ENCODE measurements around the gene NFIC.

NFIC gene

GRCh38 chr19:3406571-3407111 lies 40.3 kb downstream of the NFIC start:
- Histone ChIP-seq H3K18ac (ENCODE audit: low read depth in 1 of 2, low read length in 2 of 2) (peak overlapping the region in 1 of 2 experiments; percentile 42), H2AFZ (ENCODE audit: low read depth, low read length) (no peak overlapping the region), H3K9ac (ENCODE audit: low read length) (no peak overlapping the region), H3K4me2 (ENCODE audit: low read length, poor library complexity, severe bottlenecking) (no peak overlapping the region), H3K27ac (ENCODE audit: low read length, poor library complexity, severe bottlenecking) (no peak overlapping the region), H2BK15ac (ENCODE audit: low read depth, poor library complexity, severe bottlenecking) (no peak overlapping the region), H2BK5ac (ENCODE audit: low read depth, low read length, poor library complexity, severe bottlenecking) (no peak overlapping the region), H3K23ac (ENCODE audit: low read length in 2 of 2) (no peak overlapping the region), H3K4me1 (ENCODE audit: control insufficient read depth, insufficient read depth, low read depth, low read length) (peaks cover 26% of the 10 kb centered on the region), H3K4me3 (ENCODE audit: insufficient read depth in 1 of 2, low read depth in 1 of 2, low read length in 2 of 2) (no peak overlapping the region), H4K8ac (ENCODE audit: low read length) (no peak overlapping the region), H3K9me3 (ENCODE audit: control insufficient read depth, low read length) (no peaks in the 10 kb centered on the region), H4K91ac (ENCODE audit: low read length) (no peak overlapping the region), H3K36me3 (ENCODE audit: control insufficient read depth in 1 of 2, insufficient read depth in 2 of 2, low read depth in 1 of 2, low read length in 2 of 2) (peaks cover 28 to 37% of the 10 kb centered on the region in 2 experiments), H3K14ac (ENCODE audit: low read length in 2 of 2) (no peak overlapping the region), H3K27me3 (ENCODE audit: control insufficient read depth in 1 of 2, insufficient read depth in 1 of 2, low read length in 2 of 2) (no peaks in the 10 kb centered on the region), H2BK12ac (ENCODE audit: low read length in 2 of 2) (peak overlapping the region in 1 of 2 experiments; percentile 10), H3K4ac (ENCODE audit: low read depth in 1 of 2, low read length in 2 of 2) (no peak overlapping the region), H2BK120ac (ENCODE audit: low read depth, low read length) (no peak overlapping the region), H2AK5ac (ENCODE audit: low read length, severe bottlenecking) (no peak overlapping the region), H3K79me1 (replicated peaks; ENCODE audit: low read length, poor library complexity, severe bottlenecking) (peaks cover 43% of the 10 kb centered on the region)
- WGBS, result 85% methylated on average over 14 of the region's 15 CpGs
- no peak for DNase-seq

GRCh38 chr19:3407556-3408516 lies 41.5 kb downstream of the NFIC start:
- Histone ChIP-seq H2BK120ac (ENCODE audit: low read depth, low read length) (no peak overlapping the region), H3K4me1 (ENCODE audit: control insufficient read depth, insufficient read depth, low read depth, low read length) (peaks cover 26% of the 10 kb centered on the region), H3K14ac (ENCODE audit: low read length in 2 of 2) (no peak overlapping the region), H2AK5ac (ENCODE audit: low read length, severe bottlenecking) (no peak overlapping the region), H4K8ac (ENCODE audit: low read length) (no peak overlapping the region), H2BK15ac (ENCODE audit: low read depth, poor library complexity, severe bottlenecking) (no peak overlapping the region), H3K23ac (ENCODE audit: low read length in 2 of 2) (no peak overlapping the region), H3K79me1 (replicated peaks; ENCODE audit: low read length, poor library complexity, severe bottlenecking) (peaks cover 43% of the 10 kb centered on the region), H3K4me3 (ENCODE audit: insufficient read depth in 1 of 2, low read depth in 1 of 2, low read length in 2 of 2) (peak overlapping the region in 1 of 2 experiments; percentile 23), H3K9ac (ENCODE audit: low read length) (peak overlapping the region; percentile 80), H3K27ac (ENCODE audit: low read length, poor library complexity, severe bottlenecking) (no peak overlapping the region), H2AFZ (ENCODE audit: low read depth, low read length) (no peak overlapping the region), H2BK12ac (ENCODE audit: low read length in 2 of 2) (no peak overlapping the region), H2BK5ac (ENCODE audit: low read depth, low read length, poor library complexity, severe bottlenecking) (no peak overlapping the region), H3K18ac (ENCODE audit: low read depth in 1 of 2, low read length in 2 of 2) (no peak overlapping the region), H3K4me2 (ENCODE audit: low read length, poor library complexity, severe bottlenecking) (no peak overlapping the region), H3K36me3 (ENCODE audit: control insufficient read depth in 1 of 2, insufficient read depth in 2 of 2, low read depth in 1 of 2, low read length in 2 of 2) (peaks cover 28 to 40% of the 10 kb centered on the region in 2 experiments), H3K9me3 (ENCODE audit: control insufficient read depth, low read length) (no peaks in the 10 kb centered on the region), H3K27me3 (ENCODE audit: control insufficient read depth in 1 of 2, insufficient read depth in 1 of 2, low read length in 2 of 2) (no peaks in the 10 kb centered on the region), H4K91ac (ENCODE audit: low read length) (no peak overlapping the region), H3K4ac (ENCODE audit: low read depth in 1 of 2, low read length in 2 of 2) (no peak overlapping the region)
- DNase-seq, result no peak
- WGBS, result 81% methylated on average over 27 of the region's 27 CpGs

- Histone ChIP-seq H3K9me3 (ENCODE audit: control insufficient read depth, low read length) (no peaks in the 10 kb centered on the region), H3K4ac (ENCODE audit: low read depth in 1 of 2, low read length in 2 of 2) (no peak overlapping the region), H4K8ac (ENCODE audit: low read length) (no peak overlapping the region), H2BK15ac (ENCODE audit: low read depth, poor library complexity, severe bottlenecking) (no peak overlapping the region), H3K4me1 (ENCODE audit: control insufficient read depth, insufficient read depth, low read depth, low read length) (peaks cover 19% of the 10 kb centered on the region), H2AK5ac (ENCODE audit: low read length, severe bottlenecking) (no peak overlapping the region), H2AFZ (ENCODE audit: low read depth, low read length) (no peak overlapping the region), H3K27me3 (ENCODE audit: control insufficient read depth in 1 of 2, insufficient read depth in 1 of 2, low read length in 2 of 2) (no peaks in the 10 kb centered on the region), H3K27ac (ENCODE audit: low read length, poor library complexity, severe bottlenecking) (no peak overlapping the region), H2BK5ac (ENCODE audit: low read depth, low read length, poor library complexity, severe bottlenecking) (no peak overlapping the region), H3K18ac (ENCODE audit: low read depth in 1 of 2, low read length in 2 of 2) (no peak overlapping the region), H3K4me2 (ENCODE audit: low read length, poor library complexity, severe bottlenecking) (no peak overlapping the region), H3K4me3 (ENCODE audit: insufficient read depth in 1 of 2, low read depth in 1 of 2, low read length in 2 of 2) (no peak overlapping the region), H4K91ac (ENCODE audit: low read length) (no peak overlapping the region), H3K23ac (ENCODE audit: low read length in 2 of 2) (no peak overlapping the region), H2BK12ac (ENCODE audit: low read length in 2 of 2) (no peak overlapping the region), H3K14ac (ENCODE audit: low read length in 2 of 2) (no peak overlapping the region), H3K36me3 (ENCODE audit: control insufficient read depth in 1 of 2, insufficient read depth in 2 of 2, low read depth in 1 of 2, low read length in 2 of 2) (peaks cover 31 to 46% of the 10 kb centered on the region in 2 experiments), H3K9ac (ENCODE audit: low read length) (no peak overlapping the region), H3K79me1 (replicated peaks; ENCODE audit: low read length, poor library complexity, severe bottlenecking) (peaks cover 43% of the 10 kb centered on the region), H2BK120ac (ENCODE audit: low read depth, low read length) (no peak overlapping the region)
- WGBS, result 95% methylated on average over 11 of the region's 11 CpGs
- DNase-seq, result no peak
Observed at GRCh38 chr19:3408996-3409345, 42.6 kb downstream of the NFIC start.

- no peaks in the 10 kb centered on the region for H3K27me3 ChIP-seq (ENCODE audit: control insufficient read depth in 1 of 2, insufficient read depth in 1 of 2, low read length in 2 of 2)
- no peak overlapping the region for H4K8ac ChIP-seq (ENCODE audit: low read length)
- no peak overlapping the region for H2AFZ ChIP-seq (ENCODE audit: low read depth, low read length)
- no peak overlapping the region for H3K4ac ChIP-seq (ENCODE audit: low read depth in 1 of 2, low read length in 2 of 2)
- no peak overlapping the region for H4K91ac ChIP-seq (ENCODE audit: low read length)
- no peak overlapping the region for H2BK12ac ChIP-seq (ENCODE audit: low read length in 2 of 2)
- H3K79me1 ChIP-seq (replicated peaks; ENCODE audit: low read length, poor library complexity, severe bottlenecking), result peaks cover 39% of the 10 kb centered on the region
- no peaks in the 10 kb centered on the region for H3K9me3 ChIP-seq (ENCODE audit: control insufficient read depth, low read length)
- H3K4me3 ChIP-seq (ENCODE audit: insufficient read depth in 1 of 2, low read depth in 1 of 2, low read length in 2 of 2), result no peak overlapping the region
- H2BK120ac ChIP-seq (ENCODE audit: low read depth, low read length), result no peak overlapping the region
- WGBS, result 76% methylated on average over 30 of the region's 30 CpGs
- H3K4me1 ChIP-seq (ENCODE audit: control insufficient read depth, insufficient read depth, low read depth, low read length), result peaks cover 13% of the 10 kb centered on the region
- H2BK15ac ChIP-seq (ENCODE audit: low read depth, poor library complexity, severe bottlenecking), result no peak overlapping the region
- no peak overlapping the region for H3K23ac ChIP-seq (ENCODE audit: low read length in 2 of 2)
- no peak overlapping the region for H3K4me2 ChIP-seq (ENCODE audit: low read length, poor library complexity, severe bottlenecking)
- no peak overlapping the region for H3K9ac ChIP-seq (ENCODE audit: low read length)
- no peak for DNase-seq
- H3K27ac ChIP-seq (ENCODE audit: low read length, poor library complexity, severe bottlenecking), result no peak overlapping the region
- peaks cover 32 to 46% of the 10 kb centered on the region in 2 experiments for H3K36me3 ChIP-seq (ENCODE audit: control insufficient read depth in 1 of 2, insufficient read depth in 2 of 2, low read depth in 1 of 2, low read length in 2 of 2)
- H2BK5ac ChIP-seq (ENCODE audit: low read depth, low read length, poor library complexity, severe bottlenecking), result no peak overlapping the region
- H3K14ac ChIP-seq (ENCODE audit: low read length in 2 of 2), result no peak overlapping the region
- no peak overlapping the region for H3K18ac ChIP-seq (ENCODE audit: low read depth in 1 of 2, low read length in 2 of 2)
- no peak overlapping the region for H2AK5ac ChIP-seq (ENCODE audit: low read length, severe bottlenecking)
Observed at GRCh38 chr19:3409346-3410064, 43.1 kb downstream of the NFIC start.

Measured in mesenchymal stem cell (in vitro differentiated cells and primary cell).